ENCODE measurements around the gene BET1L.
"Not testable (repeated sequence)": the region's sequence is repeated elsewhere in the genome, so short reads cannot be mapped to it uniquely, and the experiment has no call there.

Gene BET1L, protein sequence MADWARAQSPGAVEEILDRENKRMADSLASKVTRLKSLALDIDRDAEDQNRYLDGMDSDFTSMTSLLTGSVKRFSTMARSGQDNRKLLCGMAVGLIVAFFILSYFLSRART

DNA sequence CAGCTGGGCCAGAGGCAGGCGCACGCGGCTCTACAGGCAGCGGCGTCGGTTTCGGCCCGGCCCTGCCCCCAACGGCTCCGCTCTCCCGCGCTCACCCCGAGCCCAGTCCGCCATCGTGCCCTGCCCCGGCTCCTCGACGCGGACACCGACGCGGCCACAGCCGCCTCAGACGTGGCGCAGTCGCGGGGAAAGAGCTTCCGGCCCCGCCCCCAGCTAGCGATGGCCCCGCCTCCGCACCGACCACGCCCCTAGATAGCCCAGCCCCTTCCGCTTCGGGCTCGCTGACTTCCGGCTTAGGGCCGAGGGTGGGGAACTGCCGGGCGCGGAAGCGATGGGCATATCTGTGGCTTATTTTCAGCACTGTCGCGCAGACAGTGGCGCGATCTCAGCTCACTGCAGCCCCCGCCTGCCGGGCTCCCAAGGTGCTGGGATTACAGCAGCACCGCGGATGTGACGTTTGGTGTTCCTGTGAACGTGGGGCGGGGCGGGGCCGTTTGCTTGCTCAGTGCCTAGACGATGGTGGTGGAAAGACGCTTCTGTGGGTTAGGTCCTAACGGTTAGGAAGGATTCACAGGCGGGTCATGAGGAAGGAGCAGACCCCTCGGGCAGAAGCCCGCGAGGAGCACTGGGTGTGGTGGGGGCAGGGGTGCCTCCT is at the start of gene BET1L, which contains the start of gene RIC8A:
Gene BET1L, minus strand, starts transcription at position 192 of the 655 bp plus-strand sequence. Its CDS starts 78 bp downstream, at position 114.
Gene RIC8A, plus strand, starts transcription at position 501 of the 655 bp plus-strand sequence. CDS start 1,147 bp downstream, outside the sequence.
- peak; percentile 97 for DNase-seq

GRCh38 chr11:255816-256215 is 48.6 kb upstream of the BET1L start:
- DNase-seq: no peak

DNA sequence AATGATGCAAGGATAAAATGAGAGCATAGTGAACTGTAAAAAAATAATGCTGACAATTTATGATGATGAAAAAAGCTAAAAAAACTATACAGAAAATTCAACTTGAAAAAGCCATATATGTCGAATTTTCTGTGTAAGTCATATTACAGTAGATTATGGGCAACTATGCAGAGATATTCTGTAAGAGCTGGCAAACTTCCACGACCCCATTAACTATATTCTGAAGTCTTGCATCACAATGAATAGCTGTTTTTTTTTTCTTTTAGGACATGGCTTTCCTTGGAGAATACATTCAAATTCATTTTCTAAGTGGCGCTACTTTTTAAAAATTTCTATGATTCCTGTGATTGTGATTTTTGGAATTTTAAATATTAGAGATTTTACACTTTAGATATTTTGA is 48.0 kb upstream of the BET1L start:
- no peak for DNase-seq

DNA sequence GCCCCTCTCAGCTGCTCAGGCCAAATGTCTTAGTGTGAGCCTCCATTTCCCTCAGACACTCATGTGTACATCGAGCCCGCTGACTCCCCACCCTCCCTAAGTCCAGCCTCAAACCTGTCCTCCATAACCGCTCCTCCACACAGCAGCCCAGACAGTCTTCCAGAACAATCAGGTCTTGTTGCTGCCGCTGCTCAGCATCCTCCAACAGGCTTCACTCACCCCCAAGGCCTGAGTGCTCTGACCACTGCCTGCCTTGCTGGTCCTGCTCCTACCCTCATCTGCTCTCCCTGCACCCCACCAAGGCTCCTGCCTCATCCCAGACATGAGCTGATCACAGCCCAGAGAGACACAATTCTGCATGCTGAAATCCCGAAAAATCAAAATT is 46.7 kb upstream of the BET1L start:
- DNase-seq: no peak

DNA sequence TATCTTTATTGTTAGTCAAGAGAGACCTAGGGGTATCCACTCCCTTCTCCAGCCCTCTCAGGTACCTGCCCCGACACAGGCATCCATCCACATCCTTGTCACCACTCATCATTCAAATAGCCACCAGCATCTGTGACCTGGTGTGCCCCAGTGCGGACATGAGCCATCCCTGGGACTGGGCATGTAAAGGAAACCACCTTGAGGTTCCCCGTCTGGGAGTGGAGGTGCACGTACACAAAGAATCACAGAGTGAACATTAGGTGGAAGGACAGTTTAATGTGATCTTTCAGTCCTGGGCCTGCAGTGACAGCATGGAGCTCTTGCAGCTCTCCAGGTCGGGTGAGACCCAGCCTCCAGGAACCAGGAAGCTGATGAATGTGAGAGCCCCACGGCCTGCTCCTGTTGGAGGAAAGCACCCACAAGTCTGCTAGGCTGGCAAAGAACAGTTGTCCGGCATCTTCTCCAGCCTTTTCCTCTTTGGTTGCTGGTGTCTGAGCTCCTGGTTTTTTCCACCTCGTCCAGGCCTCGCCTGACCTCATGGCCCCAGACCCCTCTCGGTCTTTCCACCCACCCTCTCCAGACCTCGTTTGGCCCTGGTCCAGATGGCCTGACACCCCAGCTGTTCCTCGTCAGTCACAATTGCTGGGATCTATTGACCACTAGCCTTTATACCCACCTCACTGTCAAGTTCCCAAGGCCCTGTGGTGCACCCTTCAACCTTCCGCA is 46.1 kb upstream of the BET1L start:
- DNase-seq: no peak

DNA sequence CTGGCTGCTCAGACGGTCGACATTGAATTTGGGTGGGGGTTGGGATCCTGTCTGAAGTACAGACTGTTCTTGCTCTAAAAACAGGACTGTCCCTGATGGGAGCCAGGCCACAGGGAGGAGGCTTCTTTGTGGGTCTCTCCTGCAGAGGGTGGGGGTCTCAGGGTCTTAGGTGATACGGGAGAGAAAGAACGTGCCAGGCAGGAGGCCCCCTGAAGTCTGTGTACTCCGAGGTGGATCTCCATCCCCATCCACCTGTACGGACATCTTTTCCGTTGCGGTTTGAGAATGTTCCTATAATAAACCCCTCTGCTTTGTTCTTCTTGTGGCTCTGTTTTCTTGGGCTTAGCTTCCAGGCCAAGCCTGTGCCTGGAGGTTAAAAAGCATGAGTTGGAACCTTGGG is 45.5 kb upstream of the BET1L start:
- DNase-seq: no peak

GRCh38 chr11:251550-251949 is 44.4 kb upstream of the BET1L start:
- DNase-seq: no peak

GRCh38 chr11:250740-251299 is 43.6 kb upstream of the BET1L start:
- peak; percentile 85 for DNase-seq

GRCh38 chr11:250274-250673 is 43.1 kb upstream of the BET1L start:
- DNase-seq: no peak

DNA sequence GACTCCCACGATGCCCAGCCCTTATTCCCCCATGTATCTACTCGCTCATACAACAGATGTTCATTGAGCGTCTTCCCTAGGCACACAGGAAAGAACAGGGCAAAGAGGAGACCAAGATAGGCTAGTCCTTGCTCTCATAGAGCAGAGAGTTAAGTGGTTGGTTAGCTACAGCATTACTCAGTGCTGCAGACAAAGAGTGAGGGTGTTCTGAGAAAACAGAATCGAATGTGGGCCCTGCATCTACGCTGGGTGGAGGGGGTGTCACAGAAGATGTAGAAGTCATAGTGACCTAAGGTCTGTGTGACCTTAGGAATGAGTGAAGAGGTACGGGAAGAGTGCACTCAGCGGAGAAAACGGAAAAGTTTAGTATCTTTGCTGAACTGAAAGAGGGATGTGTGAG is 41.9 kb upstream of the BET1L start:
- no peak for DNase-seq

DNA sequence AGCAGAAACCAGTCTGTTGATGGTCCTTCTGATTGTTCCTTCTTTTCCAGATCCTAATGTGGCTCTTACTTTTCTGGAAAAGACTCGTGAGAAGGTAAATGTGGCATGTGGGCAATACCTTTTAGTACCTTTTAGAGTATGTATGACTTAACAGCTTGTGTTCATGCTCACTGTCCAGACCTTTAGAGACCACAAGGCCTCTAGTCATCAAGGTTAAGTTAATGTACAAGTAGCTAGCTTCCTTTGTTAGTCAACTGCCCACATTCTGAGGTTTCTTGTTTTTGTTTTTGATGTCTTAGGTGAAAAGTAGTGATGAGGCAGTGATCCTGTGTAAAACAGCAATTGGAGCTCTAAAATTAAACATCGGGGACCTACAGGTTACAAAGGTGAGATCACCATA is 37.2 kb upstream of the BET1L start:
- DNase-seq: no peak

GRCh38 chr11:241634-242033 is 34.4 kb upstream of the BET1L start:
- no peak for DNase-seq

- DNase-seq: no peak
Measured at GRCh38 chr11:240315-240714, 33.1 kb upstream of the BET1L start.

DNA sequence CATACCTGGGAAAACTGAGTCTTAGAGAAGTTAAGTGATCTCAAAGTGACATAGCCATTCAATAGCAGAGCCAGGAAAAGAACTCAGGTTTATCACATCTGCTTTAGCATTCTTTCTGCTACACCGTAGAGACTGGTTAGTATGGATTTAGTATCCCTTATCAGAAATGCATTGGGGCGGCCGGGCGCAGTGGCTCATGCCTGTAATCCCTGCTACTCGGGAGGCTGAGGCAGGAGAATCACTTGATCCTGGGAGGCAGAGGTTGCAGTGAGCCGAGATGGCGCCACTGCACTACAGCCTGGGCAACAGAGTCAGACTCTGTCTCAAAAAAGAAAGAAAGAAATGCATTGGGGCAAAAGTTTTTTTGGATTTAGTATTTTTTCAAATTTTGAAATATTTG is 31.1 kb upstream of the BET1L start:
- not testable (repeated sequence) for DNase-seq

- DNase-seq: peak; percentile 87
Measured at GRCh38 chr11:236774-237767, 29.9 kb upstream of the BET1L start, which contains the start of gene PSMD13. PSMD13 (plus strand) TSS chr11:236976; CDS start chr11:237050, 74 bp downstream.

DNA sequence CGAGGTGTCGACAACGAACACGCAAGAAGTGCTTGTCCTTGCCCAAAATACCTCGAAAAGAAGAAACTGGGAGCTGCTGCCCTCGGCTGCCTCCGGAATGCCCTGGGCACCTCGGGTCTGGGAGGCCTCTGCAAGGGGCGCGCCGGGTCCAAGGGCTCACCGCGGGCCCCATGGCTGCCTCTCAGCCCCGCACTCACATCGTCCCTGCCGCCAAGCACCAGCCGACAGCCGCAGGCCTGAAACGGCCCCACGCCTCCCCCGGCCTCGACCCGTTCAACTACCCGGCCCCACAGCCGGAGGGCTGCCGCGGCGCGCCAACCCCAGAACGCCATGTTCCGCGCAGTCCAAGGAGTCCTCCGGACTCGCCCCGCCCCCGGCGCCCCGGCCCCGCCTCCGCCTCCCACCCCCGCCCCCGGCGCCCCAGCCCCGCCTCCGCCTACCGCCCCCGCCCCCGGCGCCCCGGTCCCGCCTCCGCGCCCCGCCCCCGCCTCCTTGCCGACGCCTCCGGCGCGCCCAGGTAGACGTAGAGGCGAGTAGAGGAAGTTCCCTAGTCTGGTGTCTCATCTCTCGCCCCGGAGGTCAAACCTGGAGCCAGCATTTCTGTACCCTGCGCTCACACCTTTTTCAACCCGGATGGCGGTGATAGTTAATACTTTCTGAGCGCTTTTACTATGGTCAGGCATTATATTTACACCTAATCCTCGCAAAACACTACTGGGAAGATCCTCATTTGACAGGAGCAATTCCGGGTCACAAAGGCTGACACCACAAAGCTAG is 29.0 kb upstream of the BET1L start, which contains the start of gene SIRT3:
Gene SIRT3, minus strand, starts transcription at position 346 of the 777 bp plus-strand sequence. Its CDS starts 14 bp downstream, at position 332.
- DNase-seq: peak; percentile 88

GRCh38 chr11:235609-235996 is 28.4 kb upstream of the BET1L start:
- DNase-seq: peak; percentile 64

- DNase-seq: no peak
Measured at GRCh38 chr11:235180-235579, 28.0 kb upstream of the BET1L start.

GRCh38 chr11:232783-233565 is 25.8 kb upstream of the BET1L start:
- no peak for DNase-seq

GRCh38 chr11:230431-230830 is 23.2 kb upstream of the BET1L start:
- DNase-seq: no peak

Measured in CD4-positive, alpha-beta T cell treated with Interleukin-17A for 4 hours (primary cell).